ENCODE results near the gene C4orf54. TPM values are rescaled to one million over a fixed set of nuclear protein-coding genes. Genes with fewer than 3 reads are reported as not detected.

The C4orf54 gene
- total RNA-seq, 1 donor from 2014 or later: not detected

GRCh38 chr4:99652596-99653436, 4.8 kb downstream of the C4orf54 start:
- ATAC-seq (no peak), DNase-seq (ENCODE audit: low spot score) (no peak)

- ATAC-seq (no peak), DNase-seq (ENCODE audit: low spot score) (no peak)
Observed at GRCh38 chr4:99651811-99652485, 5.7 kb downstream of the C4orf54 start.

- ATAC-seq (no peak), DNase-seq (ENCODE audit: low spot score) (no peak)
Observed at GRCh38 chr4:99651016-99651769, 6.4 kb downstream of the C4orf54 start.

- DNase-seq (ENCODE audit: low spot score) (no peak), ATAC-seq (no peak)
Observed at GRCh38 chr4:99649778-99650177, 7.8 kb downstream of the C4orf54 start.

GRCh38 chr4:99649208-99649607, 8.4 kb downstream of the C4orf54 start:
- ATAC-seq: no peak
- no peak for DNase-seq (ENCODE audit: low spot score)

- ATAC-seq (no peak), DNase-seq (ENCODE audit: low spot score) (no peak)
Observed at GRCh38 chr4:99648321-99648720, 9.3 kb downstream of the C4orf54 start.

GRCh38 chr4:99647071-99647470, 10.6 kb downstream of the C4orf54 start:
- ATAC-seq (no peak), DNase-seq (ENCODE audit: low spot score) (no peak)

GRCh38 chr4:99645638-99646037, 12.0 kb downstream of the C4orf54 start:
- ATAC-seq (peak; percentile 11), DNase-seq (ENCODE audit: low spot score) (no peak)

GRCh38 chr4:99645036-99645435, 12.6 kb downstream of the C4orf54 start:
- DNase-seq (ENCODE audit: low spot score) (no peak), ATAC-seq (no peak)

GRCh38 chr4:99644453-99644852, 13.2 kb downstream of the C4orf54 start:
- no peak for DNase-seq (ENCODE audit: low spot score)
- no peak for ATAC-seq

GRCh38 chr4:99642725-99643489, 14.7 kb downstream of the C4orf54 start:
- ATAC-seq: peak; percentile 90
- DNase-seq (ENCODE audit: low spot score): peak; percentile 94

GRCh38 chr4:99640676-99641075, 17.0 kb downstream of the C4orf54 start:
- no peak for DNase-seq (ENCODE audit: low spot score)
- no peak for ATAC-seq

- ATAC-seq (no peak), DNase-seq (ENCODE audit: low spot score) (no peak)
Observed at GRCh38 chr4:99637174-99637573, 20.5 kb downstream of the C4orf54 start.

GRCh38 chr4:99636422-99636821, 21.2 kb downstream of the C4orf54 start:
- DNase-seq (ENCODE audit: low spot score): no peak
- no peak for ATAC-seq

GRCh38 chr4:99635601-99636000, 22.0 kb downstream of the C4orf54 start:
- DNase-seq (ENCODE audit: low spot score) (no peak), ATAC-seq (no peak)

- DNase-seq (ENCODE audit: low spot score): no peak
- ATAC-seq: no peak
Observed at GRCh38 chr4:99634742-99635360, 22.8 kb downstream of the C4orf54 start.

- DNase-seq (ENCODE audit: low spot score) (no peak), ATAC-seq (no peak)
Observed at GRCh38 chr4:99633772-99634171, 23.9 kb downstream of the C4orf54 start.

- DNase-seq (ENCODE audit: low spot score) (no peak), ATAC-seq (no peak)
Observed at GRCh38 chr4:99630857-99631360, 26.7 kb downstream of the C4orf54 start.

GRCh38 chr4:99629962-99630554, 27.6 kb downstream of the C4orf54 start:
- DNase-seq (ENCODE audit: low spot score) (no peak), ATAC-seq (no peak)

- ATAC-seq: no peak
Observed at GRCh38 chr4:99628040-99628439, 29.6 kb downstream of the C4orf54 start.

More at GRCh38 chr4:99628040-99628439, 29.6 kb downstream of the C4orf54 start:
- DNase-seq (ENCODE audit: low spot score): no peak
